Pancreas (tissue), 10 donors: ENCODE results near the gene TP53I13. TPM values are rescaled to one million over a fixed set of nuclear protein-coding genes. Genes with fewer than 3 reads are reported as not detected.

Source experiments
- ATAC-seq, 4 donors: fragments of 200-7000 bp; cut with Tn5 transposase; one replicate each; pipeline versions ENCODE4 v1.8.0 to v1.9.1; 2020; ENCODE audit warnings: mild to moderate bottlenecking in 4 of 4, moderate library complexity in 4 of 4
- DNase-seq, 6 donors: peaks; one replicate each; pipeline ENCODE4 v3.0.0-alpha.2; 2020
- FAIRE-seq: peaks from 2 replicates; lab custom pipeline; 2012; peaks lifted over from hg19 to GRCh38; lab: Jason Lieb, UNC
- H3K27ac ChIP-seq, 4 donors: fragments of 200-600 bp; sonication (generic); 1 replicate in 3 of 4; 2 replicates in 1 of 4; pipeline versions ENCODE4 v1.5.0 to v1.8.0; 2020
- H3K27me3 ChIP-seq, 4 donors: fragments of 200-600 bp; one replicate each; pipeline ENCODE4 v1.8.0; 2021
- H3K36me3 ChIP-seq, 3 donors: fragments of 200-600 bp; sonication (generic) in 1 of 3; one replicate each; pipeline versions ENCODE4 v1.5.0 to v1.8.0; 2020 to 2021
- H3K4me1 ChIP-seq, 3 donors: fragments of 200-600 bp; one replicate each; pipeline ENCODE4 v1.8.0; 2021
- H3K4me3 ChIP-seq, 4 donors: fragments of 200-600 bp; sonication (generic) in 2 of 4; one replicate each; pipeline versions ENCODE4 v1.5.0 to v1.8.0; 2020 to 2021
- H3K9me3 ChIP-seq, 4 donors: fragments of 200-600 bp; one replicate each; pipeline ENCODE4 v1.8.0; 2021
- CTCF ChIP-seq, 4 donors: fragments of 200-600 bp; sonication (generic) in 3 of 4; IDR thresholded peaks; one replicate each; pipeline versions ENCODE4 v1.5.0 to v1.8.0; 2021; ENCODE audit warnings: antibody characterized with exemption in 4 of 4
- whole genome bisulfite sequencing, 2 donors: extraction: QIAGEN DNeasy Blood & Tissue Kit; methylation state at CpG; one replicate each; pipeline ENCODE4 v1.1.7; 2013; 5-methylcytosine and 5-hydroxymethylcytosine counted together
- intact Hi-C, 3 donors: fragments of 100-400 bp; cut with DNase I; formaldehyde crosslinking; loops; one replicate each; pipeline versions ENCODE4 v1.11.1 to v1.14.2; 2022
- polyA plus RNA-seq, 2 donors: library from polyadenylated mRNA; stranded (reverse); fragments of 200-250 nt; gene quantifications; one replicate each; pipeline ENCODE4 v1.2.3, GENCODE V29; 2013
- total RNA-seq, 6 donors: library from RNA; stranded (reverse); fragmentation: NEBNext Ultra II Directional in 4 of 6; extraction: Animal tissue kit (Norgen Biotek cat#: 25700) in 4 of 6; gene quantifications; one replicate each; pipeline versions ENCODE4 v1.2.1 to v1.2.4, GENCODE V29; 2021 to 2023
- donor health status: healthy with polysubstance abuse.
- donor health status: DM: no; HTN: no; CAD: no; lungs with moderate emphysema.
- donor health status: DM: no; HTN: no; CAD: no.
- donor health status: control.
- donor health status: control.
- donor health status: Bipolar disorder and iron deficiency.
- donor health status: DM: yes; HTN: yes; CAD: no.
- donor health status: DM: no; HTN: no; CAD: no.
- donor health status: DM: no; HTN: no; CAD: no.
- donor health status: DM: yes; HTN: yes; CAD: no.

Gene TP53I13
- total and polyA plus RNA-seq, 8 donors, result 16.5 to 176 (median 23.5) TPM

GRCh38 chr17:29589524-29590410, 21.3 kb downstream of the TP53I13 start, which contains the start of gene GIT1:
Gene GIT1, minus strand, starts transcription at chr17:29589648. Its CDS starts 270 bp downstream, at chr17:29589378.
- ATAC-seq (peak; percentile 83 to 89 (median 87)), DNase-seq (peak; percentile 83 to 95 (median 88)), FAIRE-seq (no peak)
- Histone ChIP-seq H3K4me1 (peaks cover 15 to 29% (median 20%) of the 10 kb centered on the region in 3 donors), H3K36me3 (no peaks in the 10 kb centered on the region), H3K27ac (peak within 1 kb of the TSS; percentile 38 to 70 (median 48)), H3K4me3 (peak within 1 kb of the TSS; percentile 58 to 83 (median 78)), H3K27me3 (no peaks in the 10 kb centered on the region), H3K9me3 (no peaks in the 10 kb centered on the region)
- intact Hi-C loops, result no loop called here
- no peak for TF ChIP-seq CTCF (IDR thresholded peaks at IDR 0.05)
- WGBS, 2 donors, result 4 to 11% methylated on average over 24 to 70 of the region's 70 CpGs

GRCh38 chr17:29590411-29591145, 22.1 kb downstream of the TP53I13 start:
- 47 to 48% methylated on average over 30 of the region's 30 CpGs for WGBS, 2 donors
- peak overlapping the region in 3 of 4 donors; percentile 24 to 55 (median 48) for H3K27ac ChIP-seq
- DNase-seq (peak in 5 of 6 donors; percentile 18 to 72 (median 43)), ATAC-seq (peak in 1 of 4 donors; percentile 1), FAIRE-seq (no peak)
- H3K27me3 ChIP-seq, result no peaks in the 10 kb centered on the region
- peaks cover 15 to 29% (median 20%) of the 10 kb centered on the region in 3 donors for H3K4me1 ChIP-seq
- intact Hi-C loops, result no loop called here
- TF ChIP-seq CTCF (IDR thresholded peaks at IDR 0.05), result no peak
- H3K4me3 ChIP-seq, result peak overlapping the region in 2 of 4 donors; percentile 64 to 83
- no peaks in the 10 kb centered on the region for H3K9me3 ChIP-seq
- no peaks in the 10 kb centered on the region for H3K36me3 ChIP-seq

GRCh38 chr17:29591146-29591736, 22.7 kb downstream of the TP53I13 start:
- ATAC-seq, result peak in 2 of 4 donors; percentile 1 to 13

More at GRCh38 chr17:29591146-29591736, 22.7 kb downstream of the TP53I13 start:
- WGBS, 2 donors, result 27 to 31% methylated on average over 31 of the region's 31 CpGs
- no peaks in the 10 kb centered on the region for H3K36me3 ChIP-seq
- H3K4me1 ChIP-seq, result peaks cover 15 to 29% (median 20%) of the 10 kb centered on the region in 3 donors
- no peaks in the 10 kb centered on the region for H3K27me3 ChIP-seq
- H3K27ac ChIP-seq, result peak overlapping the region in 2 of 4 donors; percentile 33 to 48
- no peak for FAIRE-seq
- peak in 3 of 6 donors; percentile 35 to 66 (median 51) for DNase-seq
- intact Hi-C loops, result no loop called here
- H3K4me3 ChIP-seq, result peak overlapping the region in 2 of 4 donors; percentile 10 to 20
- H3K9me3 ChIP-seq, result no peaks in the 10 kb centered on the region
- TF ChIP-seq CTCF (IDR thresholded peaks at IDR 0.05), result no peak
